MM.1S (cell line): ENCODE measurements around the gene RANBP10.

ENCODE experiments used
- EZH2 ChIP-seq: fragments of 300-600 bp; sonication (generic); optimal IDR thresholded peaks from 2 replicates; pipeline ENCODE3; 2017; ENCODE audit warnings: low read depth, mild to moderate bottlenecking, antibody characterized with exemption, low read length, mixed read lengths
- TF ChIP-seq, protein P1 (sequence below): fragments of 300-600 bp; sonication (generic); IDR thresholded peaks from 2 replicates; pipeline ENCODE4 v1.5.1; 2016; ENCODE audit warnings: antibody characterized with exemption, low read length, mixed read lengths

DNA sequence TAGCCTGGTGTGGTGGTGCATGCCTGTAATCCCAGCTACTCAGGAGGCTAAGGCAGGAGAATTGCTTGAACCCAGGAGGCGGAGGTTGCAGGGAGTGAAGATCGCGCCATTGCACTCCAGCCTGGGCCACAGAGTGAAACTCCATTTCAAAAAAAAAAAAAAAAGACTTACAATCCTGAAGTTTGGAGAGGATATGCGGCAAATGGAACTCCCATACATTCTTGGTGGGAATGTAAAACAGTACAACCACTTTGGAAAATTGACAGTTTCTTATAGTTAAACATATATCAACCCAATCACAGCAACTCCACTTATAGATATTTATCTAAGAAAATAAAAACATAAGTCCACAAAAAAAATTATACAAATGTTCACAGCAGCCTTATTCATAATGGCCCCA is 99.2 kb downstream of the RANBP10 start:
- TF ChIP-seq EZH2, result no peak
- TF ChIP-seq, protein P1, sequence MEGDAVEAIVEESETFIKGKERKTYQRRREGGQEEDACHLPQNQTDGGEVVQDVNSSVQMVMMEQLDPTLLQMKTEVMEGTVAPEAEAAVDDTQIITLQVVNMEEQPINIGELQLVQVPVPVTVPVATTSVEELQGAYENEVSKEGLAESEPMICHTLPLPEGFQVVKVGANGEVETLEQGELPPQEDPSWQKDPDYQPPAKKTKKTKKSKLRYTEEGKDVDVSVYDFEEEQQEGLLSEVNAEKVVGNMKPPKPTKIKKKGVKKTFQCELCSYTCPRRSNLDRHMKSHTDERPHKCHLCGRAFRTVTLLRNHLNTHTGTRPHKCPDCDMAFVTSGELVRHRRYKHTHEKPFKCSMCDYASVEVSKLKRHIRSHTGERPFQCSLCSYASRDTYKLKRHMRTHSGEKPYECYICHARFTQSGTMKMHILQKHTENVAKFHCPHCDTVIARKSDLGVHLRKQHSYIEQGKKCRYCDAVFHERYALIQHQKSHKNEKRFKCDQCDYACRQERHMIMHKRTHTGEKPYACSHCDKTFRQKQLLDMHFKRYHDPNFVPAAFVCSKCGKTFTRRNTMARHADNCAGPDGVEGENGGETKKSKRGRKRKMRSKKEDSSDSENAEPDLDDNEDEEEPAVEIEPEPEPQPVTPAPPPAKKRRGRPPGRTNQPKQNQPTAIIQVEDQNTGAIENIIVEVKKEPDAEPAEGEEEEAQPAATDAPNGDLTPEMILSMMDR, result no peak
